Fibroblast of skin of left quadriceps (primary cell): ENCODE data around the gene WFIKKN1.

Experiments
- DNase-seq, 2 experiments: peaks; one replicate each; pipeline ENCODE4 v3.0.0-alpha.2; 2013; ENCODE audit warnings: low read depth in 2 of 2

The WFIKKN1 gene

GRCh38 chr16:637081-638018, 6.6 kb downstream of the WFIKKN1 start:
- peak; percentile 77 to 79 for DNase-seq

- no peak for DNase-seq
Measured at GRCh38 chr16:638034-638543, 7.3 kb downstream of the WFIKKN1 start.

- no peak for DNase-seq
Measured at GRCh38 chr16:638836-639235, 8.1 kb downstream of the WFIKKN1 start.

GRCh38 chr16:640614-641013, 9.8 kb downstream of the WFIKKN1 start:
- DNase-seq, result no peak

- peak in 1 of 2 experiments; percentile 16 for DNase-seq
Measured at GRCh38 chr16:641326-642188, 10.8 kb downstream of the WFIKKN1 start, which contains the start of gene MCRIP2. TSS of gene MCRIP2 (plus strand) at chr16:641828. CDS start at chr16:641992, 164 bp downstream.

- no peak for DNase-seq
Measured at GRCh38 chr16:642189-643049, 11.6 kb downstream of the WFIKKN1 start.

GRCh38 chr16:643050-643368, 12.2 kb downstream of the WFIKKN1 start:
- DNase-seq, result no peak

GRCh38 chr16:644556-644955, 13.8 kb downstream of the WFIKKN1 start:
- no peak for DNase-seq

- no peak for DNase-seq
Measured at GRCh38 chr16:645852-646678, 15.3 kb downstream of the WFIKKN1 start.

- DNase-seq, result no peak
Measured at GRCh38 chr16:646679-647172, 15.9 kb downstream of the WFIKKN1 start.

GRCh38 chr16:647173-647902, 16.6 kb downstream of the WFIKKN1 start:
- DNase-seq, result no peak

- DNase-seq, result no peak
Measured at GRCh38 chr16:648071-648780, 17.4 kb downstream of the WFIKKN1 start.

- peak; percentile 70 to 71 for DNase-seq
Measured at GRCh38 chr16:648781-649589, 18.2 kb downstream of the WFIKKN1 start, which contains the start of gene WDR90. TSS of gene WDR90 (plus strand) at chr16:649365. CDS start at chr16:649417, 52 bp downstream.

- DNase-seq, result no peak
Measured at GRCh38 chr16:649631-650030, 18.8 kb downstream of the WFIKKN1 start.

GRCh38 chr16:651844-652243, 21.1 kb downstream of the WFIKKN1 start:
- DNase-seq, result no peak

- no peak for DNase-seq
Measured at GRCh38 chr16:652454-653305, 21.9 kb downstream of the WFIKKN1 start.

- no peak for DNase-seq
Measured at GRCh38 chr16:654034-654433, 23.2 kb downstream of the WFIKKN1 start.
